ENCODE data around the gene ARMC2.

GRCh38 chr6:108806665-108807064 lies 41.6 kb upstream of the ARMC2 start:
- TF ChIP-seq EZH2phosphoT487 (conservative IDR thresholded peaks at IDR 0.05; ENCODE audit: low read length) (no peak), CTCF (IDR thresholded peaks at IDR 0.05; ENCODE audit: insufficient read depth, low read length, poor library complexity, severe bottlenecking) (no peak)
